HG03521 (cell line): Measurements from ENCODE around the gene MMEL1.
"Not testable (repeated sequence)": the region's sequence is repeated elsewhere in the genome, so short reads cannot be mapped to it uniquely, and the experiment has no call there.

Experiments
- ATAC-seq: cut with Tn5 transposase; IDR thresholded peaks from one replicate; pipeline ENCODE4 v1.9.1; 2021; ENCODE audit warnings: mild to moderate bottlenecking, moderate library complexity; ENCODE audit not compliant: unreplicated experiment

The MMEL1 gene

DNA sequence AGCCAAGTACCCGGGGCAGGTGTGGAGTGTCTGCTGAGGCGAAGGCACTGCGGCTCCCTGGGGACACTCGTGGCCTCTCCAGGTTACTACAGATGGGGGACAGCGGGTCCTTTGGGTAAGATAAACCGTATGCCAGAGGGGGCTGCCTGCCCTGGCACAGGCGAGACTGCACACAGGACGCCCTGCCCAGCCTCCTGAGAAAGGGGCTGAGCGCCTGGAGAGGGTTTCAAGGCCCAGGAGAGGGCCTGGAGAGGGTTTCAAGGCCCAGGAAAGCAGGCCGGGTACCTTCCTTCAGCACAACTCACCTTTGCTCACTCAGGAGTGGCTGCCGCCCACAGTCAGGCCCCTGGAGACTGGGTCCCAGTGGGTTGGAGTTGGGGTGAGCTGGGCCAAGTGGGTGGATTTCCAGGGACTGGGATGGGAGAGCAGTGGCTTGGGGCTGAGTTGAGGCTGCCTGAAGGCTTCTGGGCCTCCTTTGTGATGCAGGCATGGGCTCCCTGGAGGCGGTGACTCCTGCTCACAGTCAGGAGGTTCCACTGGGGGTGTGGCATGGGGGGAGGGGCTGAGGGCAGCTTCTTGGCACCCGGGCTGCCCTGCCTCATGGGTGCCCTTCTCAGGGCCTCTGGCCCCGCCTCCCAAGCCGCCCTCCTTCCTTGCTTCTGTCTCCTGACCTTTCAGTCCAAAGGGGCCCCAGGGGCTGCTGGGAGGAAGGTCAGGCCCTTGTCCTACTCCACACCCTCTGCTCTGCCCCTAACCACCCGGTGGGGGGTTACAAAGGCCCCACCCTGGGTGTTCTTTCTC, at the start of gene MMEL1:
Gene MMEL1, minus strand, starts transcription at position 456 of the 801 bp plus-strand sequence. CDS start 3,532 bp downstream, outside the sequence.
- no peak for ATAC-seq

- ATAC-seq: not testable (repeated sequence)
These were observed 43.9 kb upstream of the MMEL1 start for GRCh38 chr1:2676726-2677125.

DNA sequence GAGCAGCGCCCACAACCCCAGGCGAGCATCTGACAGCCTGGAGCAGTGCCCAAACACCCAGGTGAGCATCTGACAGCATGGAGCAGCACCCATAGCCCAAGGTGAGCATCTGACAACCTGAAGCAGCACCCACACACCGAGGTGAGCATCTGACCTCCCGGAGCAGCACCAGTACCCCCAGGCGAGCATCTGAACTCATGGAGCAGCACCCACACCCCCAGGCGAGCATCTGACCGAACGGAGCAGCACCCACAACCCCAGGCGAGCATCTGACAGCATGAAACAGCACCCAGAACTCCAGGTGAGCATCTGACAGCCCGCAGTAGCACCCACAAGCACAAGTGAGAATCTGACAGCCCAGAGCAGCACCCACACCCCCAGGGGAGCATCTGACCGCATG, 38.8 kb upstream of the MMEL1 start:
- ATAC-seq: not testable (repeated sequence)

DNA sequence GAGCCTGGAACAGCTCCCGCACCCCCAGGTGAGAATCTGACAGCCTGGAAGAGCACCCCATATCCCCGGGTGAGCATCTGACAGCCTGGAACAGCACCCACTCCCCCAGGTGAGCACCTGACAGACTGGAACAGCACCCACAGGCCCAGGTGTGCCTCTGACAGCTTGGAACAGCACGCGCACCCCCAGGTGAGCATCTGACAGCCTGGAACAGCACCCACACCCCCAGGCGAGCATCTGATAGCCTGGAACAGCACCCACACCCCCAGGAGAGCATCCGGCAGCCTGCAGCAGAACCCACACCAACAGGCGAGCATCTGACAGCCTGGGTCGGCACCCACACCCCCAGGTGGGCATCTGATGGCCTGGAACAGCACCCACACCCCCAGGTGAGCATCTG, 27.0 kb upstream of the MMEL1 start:
- not testable (repeated sequence) for ATAC-seq

- ATAC-seq: not testable (repeated sequence)
These were observed 25.1 kb upstream of the MMEL1 start for GRCh38 chr1:2657909-2658308.

GRCh38 chr1:2657124-2657523, 24.3 kb upstream of the MMEL1 start:
- not testable (repeated sequence) for ATAC-seq

DNA sequence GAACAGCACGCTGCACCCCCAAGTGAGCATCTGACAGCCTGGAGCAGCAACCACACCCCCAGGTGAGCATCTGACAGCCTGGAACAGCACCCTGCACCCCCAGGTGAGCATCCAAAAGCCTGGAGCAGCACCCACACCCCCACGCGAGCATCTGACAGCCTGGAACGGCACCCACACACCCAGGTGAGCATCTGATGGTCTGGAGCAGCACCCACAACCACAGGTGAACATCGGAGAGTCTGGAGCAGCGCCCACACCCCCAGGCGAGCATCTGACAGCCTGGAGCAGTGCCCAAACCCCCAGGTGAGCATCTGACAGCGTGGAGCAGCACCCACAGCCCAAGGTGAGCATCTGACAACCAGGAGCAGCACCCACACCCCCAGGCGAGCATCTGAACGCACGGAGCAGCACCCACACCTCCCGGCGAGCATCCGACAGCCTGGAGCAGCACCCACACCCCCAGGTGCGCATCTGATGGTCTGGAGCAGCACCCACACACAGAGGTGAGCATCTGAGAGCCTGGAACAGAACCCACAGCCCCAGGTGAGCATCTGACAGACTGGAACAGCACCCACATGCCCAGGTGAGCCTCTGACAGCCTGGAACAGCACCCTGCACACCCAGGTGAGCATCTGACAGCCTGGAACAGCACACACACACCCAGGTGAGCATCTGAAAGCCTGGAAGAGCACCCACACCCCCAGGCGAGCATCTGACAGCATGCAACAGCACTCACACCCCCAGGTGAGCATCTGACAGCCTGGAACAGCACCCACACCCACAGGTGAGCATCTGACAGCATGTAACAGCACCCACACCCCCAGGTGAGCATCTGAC, 23.0 kb upstream of the MMEL1 start:
- not testable (repeated sequence) for ATAC-seq

GRCh38 chr1:2654443-2654948, 21.7 kb upstream of the MMEL1 start:
- not testable (repeated sequence) for ATAC-seq

GRCh38 chr1:2653741-2654442, 21.1 kb upstream of the MMEL1 start:
- not testable (repeated sequence) for ATAC-seq

GRCh38 chr1:2652926-2653571, 20.2 kb upstream of the MMEL1 start:
- not testable (repeated sequence) for ATAC-seq

GRCh38 chr1:2652152-2652925, 19.5 kb upstream of the MMEL1 start:
- not testable (repeated sequence) for ATAC-seq

DNA sequence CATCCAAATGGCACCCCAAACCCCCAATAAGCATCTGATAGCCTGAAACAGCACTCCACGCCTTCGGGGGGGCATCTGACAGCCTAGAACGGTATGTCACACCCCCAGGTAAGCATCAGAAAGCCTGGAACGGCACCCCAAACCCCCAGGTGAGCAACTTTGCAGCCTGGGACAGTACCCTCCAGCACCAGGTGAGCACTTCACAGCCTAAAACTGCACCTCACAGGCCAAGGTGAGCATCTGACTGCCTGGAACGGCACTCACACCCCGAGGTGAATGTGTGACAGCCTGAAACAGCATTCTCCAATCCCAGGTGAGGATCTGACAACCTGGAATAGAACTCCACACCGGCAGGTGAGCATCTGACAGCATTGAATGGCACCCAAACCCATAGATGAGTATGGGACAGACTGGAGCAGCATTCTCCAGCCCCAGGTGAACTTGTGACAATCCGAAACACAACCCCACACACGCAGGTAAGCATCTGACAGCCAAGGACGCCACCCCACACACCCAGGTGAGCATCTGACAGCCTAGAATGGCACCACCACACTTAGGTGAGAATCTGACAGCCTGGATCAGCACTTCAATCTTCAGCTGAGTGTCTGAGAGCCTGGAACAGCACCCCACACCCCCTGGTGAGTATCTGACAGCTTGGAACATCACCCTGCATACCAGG, 18.3 kb upstream of the MMEL1 start:
- no peak for ATAC-seq

GRCh38 chr1:2646837-2647236, 14.0 kb upstream of the MMEL1 start:
- ATAC-seq: no peak

DNA sequence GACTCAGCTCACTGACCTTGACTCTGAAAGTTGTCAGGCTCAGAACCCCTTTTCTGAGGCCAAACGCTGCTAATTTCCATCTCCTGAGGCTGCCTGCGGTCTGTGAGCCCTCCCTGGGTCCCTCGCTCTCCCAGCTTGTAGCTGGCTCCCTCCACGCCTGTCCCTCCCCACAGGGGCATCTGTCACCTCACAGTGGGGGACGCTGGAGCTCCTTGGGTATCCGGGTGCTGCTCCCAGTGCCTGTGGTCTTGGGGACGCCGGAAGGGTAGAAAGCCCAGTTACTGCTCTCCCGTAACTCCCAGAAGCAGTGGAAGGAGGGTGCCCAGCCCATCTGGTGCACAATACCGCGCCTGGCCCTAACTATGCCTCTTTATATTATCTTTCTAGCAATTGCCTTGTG, 13.0 kb upstream of the MMEL1 start:
- no peak for ATAC-seq

- no peak for ATAC-seq
These were observed 12.3 kb upstream of the MMEL1 start for GRCh38 chr1:2645143-2645542.

- ATAC-seq: no peak
These were observed 11.8 kb upstream of the MMEL1 start for GRCh38 chr1:2644591-2645101.

DNA sequence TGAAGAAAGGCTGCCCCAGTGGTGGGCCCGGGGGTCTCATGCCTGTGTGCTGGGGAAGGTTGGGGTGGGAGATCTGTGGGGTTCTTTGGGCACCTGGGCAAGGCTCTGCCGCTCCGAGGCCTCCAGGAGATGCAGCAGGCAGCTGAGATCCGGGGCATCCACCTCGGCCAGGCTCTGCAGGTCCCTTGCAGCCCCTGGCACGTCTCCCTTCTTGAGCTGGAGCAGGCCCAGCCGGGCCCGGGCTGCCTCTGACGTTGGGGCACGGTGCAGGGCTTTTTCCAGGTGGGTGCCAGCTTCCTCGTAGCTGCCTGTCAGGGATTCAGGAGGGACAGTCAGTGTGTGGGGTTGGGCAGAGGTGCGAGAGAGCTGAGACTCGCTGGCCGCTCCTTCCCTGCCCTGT, 11.4 kb upstream of the MMEL1 start:
- no peak for ATAC-seq

- ATAC-seq: no peak
These were observed 10.7 kb upstream of the MMEL1 start for GRCh38 chr1:2643414-2644077.
